ENCODE results near the gene CIB2. TPM values are rescaled to one million over a fixed set of nuclear protein-coding genes. Genes with fewer than 3 reads are reported as not detected.

Gene CIB2
- total and polyA plus RNA-seq, 9 donors: 12.7 to 31.6 (median 16.6) TPM

GRCh38 chr15:78077053-78077870 is 54.0 kb downstream of the CIB2 start, which contains the start of gene TBC1D2B:
TSS of gene TBC1D2B (minus strand) at chr15:78077711. CDS start at chr15:78077652, 59 bp downstream.
- Histone ChIP-seq H3K9me3 (replicated peaks; ENCODE audit: control insufficient read depth, low read depth, low read length) (no peaks in the 10 kb centered on the region), H3K27me3 (ENCODE audit: control insufficient read depth, insufficient read depth, low read length) (no peaks in the 10 kb centered on the region), H3K4me3 (ENCODE audit: low read length) (peak within 1 kb of the TSS; percentile 74), H3K27ac (ENCODE audit: low read length) (peak within 1 kb of the TSS; percentile 83), H3K4me1 (ENCODE audit: control insufficient read depth, insufficient read depth, low read length) (peaks cover 24% of the 10 kb centered on the region), H3K36me3 (ENCODE audit: control insufficient read depth, insufficient read depth, low read length) (no peaks in the 10 kb centered on the region)
- WGBS (ENCODE audit: insufficient coverage): under 1% methylated on average over 95 of the region's 104 CpGs
- DNase-seq: peak; percentile 75

GRCh38 chr15:78076231-78077052 is 54.8 kb downstream of the CIB2 start:
- Histone ChIP-seq H3K4me1 (ENCODE audit: control insufficient read depth, insufficient read depth, low read length) (peaks cover 25% of the 10 kb centered on the region), H3K9me3 (replicated peaks; ENCODE audit: control insufficient read depth, low read depth, low read length) (no peaks in the 10 kb centered on the region), H3K27me3 (ENCODE audit: control insufficient read depth, insufficient read depth, low read length) (no peaks in the 10 kb centered on the region), H3K4me3 (ENCODE audit: low read length) (peak overlapping the region; percentile 74), H3K36me3 (ENCODE audit: control insufficient read depth, insufficient read depth, low read length) (peaks cover 1% of the 10 kb centered on the region), H3K27ac (ENCODE audit: low read length) (peak overlapping the region; percentile 83)
- DNase-seq: peak; percentile 59
- 6% methylated on average over 9 of the region's 17 CpGs for WGBS (ENCODE audit: insufficient coverage)

- no peaks in the 10 kb centered on the region for H3K27me3 ChIP-seq (ENCODE audit: control insufficient read depth, insufficient read depth, low read length)
- peaks cover 2% of the 10 kb centered on the region for H3K36me3 ChIP-seq (ENCODE audit: control insufficient read depth, insufficient read depth, low read length)
- no peaks in the 10 kb centered on the region for H3K9me3 ChIP-seq (replicated peaks; ENCODE audit: control insufficient read depth, low read depth, low read length)
- peak overlapping the region; percentile 74 for H3K4me3 ChIP-seq (ENCODE audit: low read length)
- H3K4me1 ChIP-seq (ENCODE audit: control insufficient read depth, insufficient read depth, low read length): peaks cover 26% of the 10 kb centered on the region
- peak; percentile 94 for DNase-seq
- H3K27ac ChIP-seq (ENCODE audit: low read length): peak overlapping the region; percentile 83
- WGBS (ENCODE audit: insufficient coverage): 20% methylated on average over 1 of the region's 7 CpGs
Measured at GRCh38 chr15:78075490-78076230, 55.6 kb downstream of the CIB2 start.

- peaks cover 49% of the 10 kb centered on the region for H3K4me1 ChIP-seq (ENCODE audit: control insufficient read depth, insufficient read depth, low read length)
- H3K4me3 ChIP-seq (ENCODE audit: low read length): no peak overlapping the region
- H3K9me3 ChIP-seq (replicated peaks; ENCODE audit: control insufficient read depth, low read depth, low read length): no peaks in the 10 kb centered on the region
Measured at GRCh38 chr15:78073046-78073787, 58.0 kb downstream of the CIB2 start.

GRCh38 chr15:78072080-78072892 is 59.0 kb downstream of the CIB2 start:
- Histone ChIP-seq H3K36me3 (ENCODE audit: control insufficient read depth, insufficient read depth, low read length) (peaks cover 2% of the 10 kb centered on the region), H3K27ac (ENCODE audit: low read length) (peak overlapping the region; percentile 85), H3K27me3 (ENCODE audit: control insufficient read depth, insufficient read depth, low read length) (no peaks in the 10 kb centered on the region), H3K4me1 (ENCODE audit: control insufficient read depth, insufficient read depth, low read length) (peaks cover 54% of the 10 kb centered on the region), H3K9me3 (replicated peaks; ENCODE audit: control insufficient read depth, low read depth, low read length) (no peaks in the 10 kb centered on the region), H3K4me3 (ENCODE audit: low read length) (no peak overlapping the region)
- DNase-seq: peak; percentile 87
- WGBS (ENCODE audit: insufficient coverage): 22% methylated on average over 4 of the region's 9 CpGs

More at GRCh38 chr15:78073046-78073787, 58.0 kb downstream of the CIB2 start:
- H3K27me3 ChIP-seq (ENCODE audit: control insufficient read depth, insufficient read depth, low read length): no peaks in the 10 kb centered on the region
- 92% methylated on average over 4 of the region's 5 CpGs for WGBS (ENCODE audit: insufficient coverage)
- H3K36me3 ChIP-seq (ENCODE audit: control insufficient read depth, insufficient read depth, low read length): peaks cover 2% of the 10 kb centered on the region
- peak; percentile 78 for DNase-seq
- H3K27ac ChIP-seq (ENCODE audit: low read length): peak overlapping the region; percentile 85

GRCh38 chr15:78071383-78071782 is 59.9 kb downstream of the CIB2 start:
- 57% methylated on average over 1 of the region's 2 CpGs for WGBS (ENCODE audit: insufficient coverage)
- H3K27ac ChIP-seq (ENCODE audit: low read length): no peak overlapping the region
- H3K27me3 ChIP-seq (ENCODE audit: control insufficient read depth, insufficient read depth, low read length): no peaks in the 10 kb centered on the region
- H3K4me3 ChIP-seq (ENCODE audit: low read length): no peak overlapping the region
- DNase-seq: no peak
- peaks cover 58% of the 10 kb centered on the region for H3K4me1 ChIP-seq (ENCODE audit: control insufficient read depth, insufficient read depth, low read length)
- peaks cover 2% of the 10 kb centered on the region for H3K36me3 ChIP-seq (ENCODE audit: control insufficient read depth, insufficient read depth, low read length)
- no peaks in the 10 kb centered on the region for H3K9me3 ChIP-seq (replicated peaks; ENCODE audit: control insufficient read depth, low read depth, low read length)

- no peaks in the 10 kb centered on the region for H3K9me3 ChIP-seq (replicated peaks; ENCODE audit: control insufficient read depth, low read depth, low read length)
- H3K27ac ChIP-seq (ENCODE audit: low read length): peak overlapping the region; percentile 38
- H3K27me3 ChIP-seq (ENCODE audit: control insufficient read depth, insufficient read depth, low read length): no peaks in the 10 kb centered on the region
- H3K36me3 ChIP-seq (ENCODE audit: control insufficient read depth, insufficient read depth, low read length): peaks cover 2% of the 10 kb centered on the region
- no peak overlapping the region for H3K4me3 ChIP-seq (ENCODE audit: low read length)
- 71% methylated on average over 2 of the region's 4 CpGs for WGBS (ENCODE audit: insufficient coverage)
- H3K4me1 ChIP-seq (ENCODE audit: control insufficient read depth, insufficient read depth, low read length): peaks cover 58% of the 10 kb centered on the region
- DNase-seq: no peak
Measured at GRCh38 chr15:78070049-78070700, 61.1 kb downstream of the CIB2 start.

- Histone ChIP-seq H3K36me3 (ENCODE audit: control insufficient read depth, insufficient read depth, low read length) (peaks cover 2% of the 10 kb centered on the region), H3K27ac (ENCODE audit: low read length) (peak overlapping the region; percentile 83), H3K4me3 (ENCODE audit: low read length) (no peak overlapping the region), H3K9me3 (replicated peaks; ENCODE audit: control insufficient read depth, low read depth, low read length) (no peaks in the 10 kb centered on the region), H3K4me1 (ENCODE audit: control insufficient read depth, insufficient read depth, low read length) (peaks cover 62% of the 10 kb centered on the region), H3K27me3 (ENCODE audit: control insufficient read depth, insufficient read depth, low read length) (no peaks in the 10 kb centered on the region)
- DNase-seq: no peak
- WGBS (ENCODE audit: insufficient coverage): no CpG with 5 or more reads among the region's 5 CpGs
Measured at GRCh38 chr15:78069462-78070029, 61.7 kb downstream of the CIB2 start.

Data from muscle of leg (tissue), 11 donors.